HepG2 (cell line): Measurements from ENCODE around the gene KRTAP12-3.

ENCODE experiments used
- FOXM1 ChIP-seq: sonication (generic); formaldehyde crosslinking; IDR thresholded peaks from 2 replicates; pipeline ENCODE4 v1.5.0; 2020; ENCODE audit warnings: missing genetic modification reagents
- RFX3 ChIP-seq: IDR thresholded peaks from 2 replicates; pipeline ENCODE4 v1.6.1; 2016; ENCODE audit warnings: missing biosample characterization, missing genetic modification reagents
- ZNF335 ChIP-seq: sonication (generic); formaldehyde crosslinking; IDR thresholded peaks from 2 replicates; pipeline ENCODE4 v1.4.0; 2020; ENCODE audit warnings: missing genetic modification reagents

DNA sequence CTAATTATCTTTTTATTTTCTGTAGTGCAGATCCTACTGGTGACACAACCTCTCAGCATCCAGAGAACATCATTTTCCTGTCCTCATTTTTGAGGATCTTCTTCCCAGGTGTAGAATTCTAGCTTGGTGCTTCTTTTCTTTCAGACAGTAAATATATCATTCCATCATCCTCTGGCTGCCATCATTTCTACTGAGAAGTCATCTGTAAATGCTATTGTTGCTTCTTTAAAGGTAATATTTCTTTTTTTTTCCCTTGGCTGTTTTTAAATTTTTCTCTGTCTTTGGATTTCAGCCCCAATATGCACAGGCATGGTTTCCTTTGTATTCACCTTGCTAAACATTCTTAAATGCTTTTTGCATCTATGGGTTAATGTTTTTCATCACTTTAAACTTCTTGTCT is 34.2 kb upstream of the KRTAP12-3 start:
- no peak for TF ChIP-seq ZNF335 (CRISPR knock-in tag)
- TF ChIP-seq FOXM1 (CRISPR knock-in tag): no peak
- no peak for TF ChIP-seq RFX3 (CRISPR knock-in tag)
